ENCODE measurements around the gene FJX1. TPM values are rescaled to one million over a fixed set of nuclear protein-coding genes. Genes with fewer than 3 reads are reported as not detected.

Gene FJX1
- total RNA-seq, 1 donor from 2014 or later: 36.1 TPM

DNA sequence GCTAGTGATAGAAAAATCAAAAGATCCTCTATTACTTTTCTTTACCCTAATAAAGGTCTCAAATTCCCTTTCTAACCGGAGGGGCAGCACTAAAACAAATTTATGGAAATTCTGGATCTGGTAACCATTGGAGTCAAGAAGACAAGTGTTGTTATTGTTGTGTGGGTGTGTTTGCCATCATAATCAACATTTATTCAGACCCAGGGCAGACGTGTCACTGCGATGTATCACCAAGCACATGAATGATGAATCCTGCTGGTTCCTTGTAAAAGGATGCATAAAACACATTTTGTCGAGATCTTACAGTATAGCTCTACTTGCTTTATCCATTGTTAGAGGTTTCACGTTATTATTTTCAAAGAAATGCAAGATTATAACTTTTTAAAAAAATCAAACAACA is 12.1 kb upstream of the FJX1 start:
- TF ChIP-seq, protein P1, sequence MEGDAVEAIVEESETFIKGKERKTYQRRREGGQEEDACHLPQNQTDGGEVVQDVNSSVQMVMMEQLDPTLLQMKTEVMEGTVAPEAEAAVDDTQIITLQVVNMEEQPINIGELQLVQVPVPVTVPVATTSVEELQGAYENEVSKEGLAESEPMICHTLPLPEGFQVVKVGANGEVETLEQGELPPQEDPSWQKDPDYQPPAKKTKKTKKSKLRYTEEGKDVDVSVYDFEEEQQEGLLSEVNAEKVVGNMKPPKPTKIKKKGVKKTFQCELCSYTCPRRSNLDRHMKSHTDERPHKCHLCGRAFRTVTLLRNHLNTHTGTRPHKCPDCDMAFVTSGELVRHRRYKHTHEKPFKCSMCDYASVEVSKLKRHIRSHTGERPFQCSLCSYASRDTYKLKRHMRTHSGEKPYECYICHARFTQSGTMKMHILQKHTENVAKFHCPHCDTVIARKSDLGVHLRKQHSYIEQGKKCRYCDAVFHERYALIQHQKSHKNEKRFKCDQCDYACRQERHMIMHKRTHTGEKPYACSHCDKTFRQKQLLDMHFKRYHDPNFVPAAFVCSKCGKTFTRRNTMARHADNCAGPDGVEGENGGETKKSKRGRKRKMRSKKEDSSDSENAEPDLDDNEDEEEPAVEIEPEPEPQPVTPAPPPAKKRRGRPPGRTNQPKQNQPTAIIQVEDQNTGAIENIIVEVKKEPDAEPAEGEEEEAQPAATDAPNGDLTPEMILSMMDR (IDR thresholded peaks at IDR 0.05; ENCODE audit: insufficient read depth, low read length, poor library complexity, severe bottlenecking): no peak
- Histone ChIP-seq H3K4me3 (ENCODE audit: low read depth, low read length) (no peak overlapping the region), H3K27me3 (ENCODE audit: control insufficient read depth, insufficient read depth, low read length) (peaks cover 13% of the 10 kb centered on the region), H3K36me3 (ENCODE audit: control insufficient read depth, insufficient read depth, low read length) (no peaks in the 10 kb centered on the region)
- no peak for DNase-seq (ENCODE audit: low read depth)

DNA sequence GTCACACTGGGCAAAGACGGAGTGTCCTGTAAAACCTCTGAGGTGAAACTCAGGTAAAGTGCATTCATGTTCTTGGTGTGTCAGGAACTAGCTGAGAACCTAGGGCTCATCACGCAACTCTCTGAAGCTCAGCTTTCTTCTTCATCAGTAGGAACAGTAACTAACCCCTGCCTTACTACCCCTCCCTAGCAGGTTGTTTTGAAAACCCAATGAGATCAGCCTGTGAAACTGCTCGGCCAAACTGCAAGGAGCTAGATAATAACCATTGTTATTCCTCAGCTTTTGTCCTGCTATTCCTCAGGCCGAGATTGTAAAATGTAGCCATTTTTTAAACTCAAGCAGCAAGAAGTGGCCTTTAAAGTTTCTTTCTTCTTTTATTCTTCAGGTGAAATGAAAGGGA is 9.8 kb upstream of the FJX1 start:
- no peak for DNase-seq (ENCODE audit: low read depth)
- Histone ChIP-seq H3K27me3 (ENCODE audit: control insufficient read depth, insufficient read depth, low read length) (peaks cover 14% of the 10 kb centered on the region), H3K4me3 (ENCODE audit: low read depth, low read length) (no peak overlapping the region), H3K36me3 (ENCODE audit: control insufficient read depth, insufficient read depth, low read length) (no peaks in the 10 kb centered on the region)
- TF ChIP-seq, protein P1 (IDR thresholded peaks at IDR 0.05; ENCODE audit: insufficient read depth, low read length, poor library complexity, severe bottlenecking): no peak

DNA sequence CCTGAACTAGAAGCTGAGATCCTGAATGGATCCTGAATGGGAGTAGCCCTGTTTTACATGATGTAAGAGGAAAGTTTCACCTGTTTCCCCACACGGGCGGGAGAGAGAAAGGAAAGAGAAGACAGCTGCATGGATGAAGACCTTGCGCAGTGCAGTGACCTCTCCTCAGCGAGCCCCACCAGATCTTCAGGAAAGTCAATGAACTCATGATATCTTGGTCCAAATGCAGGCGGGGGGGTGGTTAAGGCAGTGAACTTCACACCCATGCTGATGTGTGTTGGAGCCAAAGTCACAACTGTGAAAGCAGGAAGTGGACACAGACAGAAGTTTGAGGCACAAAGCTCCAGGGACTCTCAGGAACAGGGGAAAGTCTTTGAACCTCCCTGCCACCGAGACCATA is 8.6 kb upstream of the FJX1 start:
- H3K27me3 ChIP-seq (ENCODE audit: control insufficient read depth, insufficient read depth, low read length): peaks cover 14% of the 10 kb centered on the region
- H3K36me3 ChIP-seq (ENCODE audit: control insufficient read depth, insufficient read depth, low read length): no peaks in the 10 kb centered on the region
- TF ChIP-seq, protein P1 (IDR thresholded peaks at IDR 0.05; ENCODE audit: insufficient read depth, low read length, poor library complexity, severe bottlenecking): no peak
- no peak for DNase-seq (ENCODE audit: low read depth)
- no peak overlapping the region for H3K4me3 ChIP-seq (ENCODE audit: low read depth, low read length)

DNA sequence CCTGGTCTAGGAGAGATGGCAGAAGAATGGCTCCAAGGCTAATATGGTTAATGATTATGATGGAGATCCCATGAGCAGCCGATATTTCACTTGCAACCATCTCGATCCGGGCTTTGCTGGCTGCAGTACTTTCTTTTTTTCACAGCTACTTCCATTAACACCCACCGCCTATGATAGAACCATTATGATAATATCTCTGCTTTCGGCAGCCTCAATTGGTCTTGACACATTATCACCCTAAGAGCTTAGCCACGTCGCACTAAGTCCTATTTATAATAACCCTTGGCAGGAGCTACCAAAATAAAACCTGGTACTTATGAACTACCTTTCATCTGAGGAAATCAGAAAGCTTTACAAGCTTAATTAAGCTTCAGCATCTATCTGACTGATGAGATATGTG is 7.6 kb upstream of the FJX1 start:
- no peak overlapping the region for H3K4me3 ChIP-seq (ENCODE audit: low read depth, low read length)
- DNase-seq (ENCODE audit: low read depth): no peak
- H3K27me3 ChIP-seq (ENCODE audit: control insufficient read depth, insufficient read depth, low read length): peaks cover 14% of the 10 kb centered on the region
- TF ChIP-seq, protein P1 (IDR thresholded peaks at IDR 0.05; ENCODE audit: insufficient read depth, low read length, poor library complexity, severe bottlenecking): no peak
- no peaks in the 10 kb centered on the region for H3K36me3 ChIP-seq (ENCODE audit: control insufficient read depth, insufficient read depth, low read length)

DNA sequence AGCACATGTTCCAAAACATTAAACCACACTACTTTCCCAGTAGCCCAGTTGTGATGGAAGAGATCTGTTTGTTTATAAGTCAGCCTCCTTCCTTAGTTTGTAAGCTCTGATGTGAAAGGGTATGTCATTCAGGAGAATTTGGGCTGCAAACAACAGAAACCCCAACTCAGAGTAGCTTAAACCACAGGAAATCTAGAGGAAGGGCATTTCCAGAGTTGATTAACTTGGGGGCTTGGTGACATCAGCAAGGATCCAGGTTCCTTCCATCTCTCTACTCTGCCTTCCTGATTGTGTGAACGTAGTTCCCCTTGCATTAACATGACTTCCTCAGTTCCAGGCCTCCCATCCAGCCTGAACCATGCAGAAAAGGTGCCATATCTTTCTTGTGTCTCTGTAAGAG is 6.5 kb upstream of the FJX1 start:
- TF ChIP-seq, protein P1 (IDR thresholded peaks at IDR 0.05; ENCODE audit: insufficient read depth, low read length, poor library complexity, severe bottlenecking): no peak
- DNase-seq (ENCODE audit: low read depth): no peak
- Histone ChIP-seq H3K36me3 (ENCODE audit: control insufficient read depth, insufficient read depth, low read length) (no peaks in the 10 kb centered on the region), H3K4me3 (ENCODE audit: low read depth, low read length) (no peak overlapping the region), H3K27me3 (ENCODE audit: control insufficient read depth, insufficient read depth, low read length) (peaks cover 11% of the 10 kb centered on the region)

DNA sequence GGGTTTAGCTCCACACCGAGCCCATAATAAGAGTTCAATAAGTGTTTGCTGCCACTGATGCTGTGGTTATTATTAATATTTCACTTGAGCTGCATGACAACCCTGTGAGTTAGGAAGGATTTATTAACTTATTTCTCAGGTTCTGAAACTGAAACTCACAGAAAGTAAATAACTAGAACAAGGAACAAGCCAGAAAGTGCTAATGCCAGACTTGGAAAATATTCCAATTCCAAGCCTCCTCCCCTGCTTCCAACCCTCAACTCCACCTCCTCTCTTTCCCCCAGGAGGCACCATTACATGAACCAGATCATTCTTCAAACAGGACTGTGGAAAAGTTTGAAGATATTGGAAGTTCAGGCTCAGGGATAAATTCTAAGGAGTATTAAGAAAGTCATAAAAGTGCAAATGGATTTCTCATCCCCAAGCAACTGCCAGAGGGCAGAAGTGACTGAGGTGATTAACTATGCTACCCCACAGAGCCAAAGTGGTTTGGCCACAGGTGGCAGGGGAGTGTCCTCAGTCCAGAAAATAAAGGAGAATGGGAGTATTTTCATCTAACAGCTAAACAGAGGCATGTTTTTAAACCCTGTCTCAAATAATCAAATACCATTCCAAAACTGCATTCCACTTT is 3.2 kb upstream of the FJX1 start:
- TF ChIP-seq, protein P1 (IDR thresholded peaks at IDR 0.05; ENCODE audit: insufficient read depth, low read length, poor library complexity, severe bottlenecking): no peak
- no peak for DNase-seq (ENCODE audit: low read depth)
- H3K27me3 ChIP-seq (ENCODE audit: control insufficient read depth, insufficient read depth, low read length): peaks cover 4% of the 10 kb centered on the region

More for the DNA sequence above, 3.2 kb upstream of the FJX1 start:
- Histone ChIP-seq H3K36me3 (ENCODE audit: control insufficient read depth, insufficient read depth, low read length) (no peaks in the 10 kb centered on the region), H3K4me3 (ENCODE audit: low read depth, low read length) (no peak overlapping the region)

Measured in kidney epithelial cell (primary cell).